Stimulated activated CD4-positive, alpha-beta T cell treated with anti-CD3 and anti-CD28 coated beads, Interleukin-4, amount 100 ng/mL, for 24 hours (primary cell): ENCODE measurements around the gene SOX13.
A peak's percentile ranks its signal among the peaks of the same experiment; 100 is the strongest.

Experiments used
- DNase-seq: peaks from one replicate; pipeline ENCODE4 v3.0.0-alpha.2; 2020

SOX13 gene

DNA sequence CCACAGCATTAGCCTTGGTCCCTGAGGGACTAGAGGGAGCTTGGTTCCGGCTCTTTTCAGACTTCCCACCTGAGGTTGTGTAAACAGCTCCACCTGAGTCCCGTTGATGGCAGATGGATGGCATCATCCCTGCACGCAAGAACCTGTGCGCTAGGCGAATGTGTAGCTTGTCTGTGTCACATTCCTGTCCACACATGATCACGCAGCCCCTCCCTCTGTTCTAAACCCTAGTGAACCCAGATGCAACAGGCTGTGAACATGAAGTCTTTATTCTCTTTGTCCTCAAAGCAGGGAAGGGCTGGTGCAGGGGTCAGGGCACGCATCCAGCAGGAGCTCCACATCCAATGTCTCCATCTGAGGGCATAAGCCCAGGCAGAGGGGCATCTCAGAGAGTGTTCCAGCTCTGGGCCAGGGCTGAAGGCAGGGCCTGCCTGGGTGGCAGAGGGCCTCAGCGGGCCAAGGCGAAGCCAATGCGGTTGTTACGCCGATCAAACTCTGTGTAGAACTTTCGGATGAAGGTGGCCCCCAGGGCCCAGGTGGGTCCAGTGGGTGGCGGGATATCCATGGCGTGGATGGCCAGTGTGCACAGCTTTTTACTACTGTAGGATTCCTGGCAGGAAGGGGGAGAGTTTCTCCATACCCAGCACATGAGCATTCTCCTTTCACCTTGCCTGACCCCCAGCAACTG, 81.8 kb downstream of the SOX13 start:
- no peak for DNase-seq

DNA sequence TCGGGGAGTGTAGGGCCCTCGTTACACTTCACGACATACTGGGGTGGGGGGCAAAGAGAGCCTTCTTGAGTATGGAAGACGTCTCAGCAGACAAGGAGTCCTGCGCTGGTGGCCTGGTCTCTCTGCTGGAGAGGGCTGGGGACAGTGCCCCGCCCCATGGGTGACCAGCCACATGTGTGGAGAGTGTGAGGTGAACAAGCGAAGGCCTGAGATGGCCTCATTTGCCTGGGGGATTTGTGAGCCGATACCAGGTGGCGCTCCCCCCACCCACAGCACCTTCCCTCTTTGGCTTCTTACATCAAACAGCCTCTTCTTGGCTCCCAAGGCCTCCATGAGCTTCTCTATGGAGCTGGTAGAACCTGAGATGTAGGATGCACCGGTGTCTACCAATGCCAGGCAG, 83.0 kb downstream of the SOX13 start:
- DNase-seq: no peak

DNA sequence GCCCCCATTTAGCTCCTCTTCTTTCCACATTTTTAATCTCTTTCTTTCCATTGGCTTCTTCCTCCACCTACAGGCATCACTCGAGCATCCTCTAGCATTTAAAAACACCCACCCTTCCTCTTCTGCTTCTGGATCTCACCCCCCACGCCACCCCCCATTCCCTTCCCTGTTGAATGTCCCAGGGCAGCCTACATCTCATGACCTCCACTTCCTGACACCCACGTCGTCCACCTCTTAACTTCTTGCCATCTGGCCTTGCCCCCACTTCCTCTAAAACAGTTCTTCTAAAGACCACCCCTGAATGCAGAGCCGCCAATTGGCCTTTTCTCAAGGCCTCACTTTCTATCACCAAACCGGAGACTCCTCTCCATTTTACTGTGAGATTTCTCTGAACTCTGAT, 85.0 kb downstream of the SOX13 start:
- DNase-seq: no peak

DNA sequence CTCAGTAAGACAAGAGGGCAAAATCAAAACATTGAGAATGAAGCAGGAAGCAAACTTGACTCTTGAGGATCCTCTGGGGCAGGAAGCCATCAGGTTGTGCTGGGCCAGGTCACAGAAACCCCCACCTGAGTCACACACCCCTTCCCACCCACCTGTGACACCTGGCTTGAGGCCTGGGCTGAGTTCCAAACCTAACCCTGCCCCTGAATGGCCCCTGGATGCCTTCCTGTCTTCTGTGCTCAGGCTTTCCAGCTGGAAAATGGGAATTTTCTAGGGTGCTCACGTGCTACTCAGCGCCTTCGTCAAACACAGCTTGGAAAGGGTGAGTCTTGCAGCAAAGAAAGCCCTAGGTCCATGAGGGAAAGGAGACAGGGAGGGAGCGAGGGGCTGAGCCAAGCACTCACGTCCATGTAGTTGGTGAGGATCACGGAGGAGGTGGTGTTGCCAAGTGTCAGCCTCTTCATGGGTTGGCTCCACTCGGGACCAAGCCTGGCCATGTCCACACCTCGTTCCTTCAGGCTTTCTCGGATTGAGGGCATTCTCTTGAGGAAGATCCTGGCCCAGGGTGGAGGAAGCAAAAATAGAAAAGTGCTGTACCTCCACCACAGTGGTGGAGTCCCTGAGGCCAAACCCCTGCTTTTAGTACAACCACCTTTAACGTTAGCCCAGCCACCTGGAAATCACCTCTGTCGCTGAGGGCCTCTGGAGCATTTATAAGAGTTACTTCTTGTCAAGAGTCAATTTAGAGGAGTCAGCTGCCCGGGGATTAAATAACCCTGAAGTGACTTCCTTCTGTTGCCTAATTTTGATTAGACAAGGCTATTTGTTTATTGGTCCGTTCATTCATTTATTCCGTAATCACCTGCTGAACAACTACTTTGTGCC, 88.9 kb downstream of the SOX13 start:
- no peak for DNase-seq

DNA sequence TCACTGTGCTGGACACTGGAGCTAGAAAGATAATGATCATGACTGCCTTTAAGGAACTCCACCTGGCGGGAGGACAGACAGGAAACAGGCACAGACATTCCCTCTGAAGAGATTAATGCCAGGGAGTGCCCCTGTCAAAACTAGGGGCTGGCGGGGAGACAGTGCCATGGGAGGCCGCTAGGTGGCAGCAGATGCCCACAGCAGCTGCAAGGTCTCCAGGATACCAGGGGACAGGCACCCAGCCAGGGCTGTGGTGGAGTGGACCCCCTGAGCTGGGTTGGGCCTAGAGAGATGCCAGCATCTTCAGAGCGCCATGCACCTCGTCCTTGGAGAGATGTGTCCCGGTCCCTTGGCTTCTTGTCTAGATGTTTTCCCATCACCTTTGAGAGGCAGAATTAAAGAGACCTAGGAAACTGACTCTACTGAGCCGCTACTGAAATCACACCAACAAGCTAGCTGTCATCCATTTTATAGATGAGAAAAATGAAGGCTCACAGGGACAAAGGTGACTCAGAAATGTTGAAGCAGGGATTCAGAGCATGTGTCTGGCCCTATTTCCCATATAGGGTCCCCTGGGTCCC, 89.7 kb downstream of the SOX13 start:
- DNase-seq: peak; percentile 83

DNA sequence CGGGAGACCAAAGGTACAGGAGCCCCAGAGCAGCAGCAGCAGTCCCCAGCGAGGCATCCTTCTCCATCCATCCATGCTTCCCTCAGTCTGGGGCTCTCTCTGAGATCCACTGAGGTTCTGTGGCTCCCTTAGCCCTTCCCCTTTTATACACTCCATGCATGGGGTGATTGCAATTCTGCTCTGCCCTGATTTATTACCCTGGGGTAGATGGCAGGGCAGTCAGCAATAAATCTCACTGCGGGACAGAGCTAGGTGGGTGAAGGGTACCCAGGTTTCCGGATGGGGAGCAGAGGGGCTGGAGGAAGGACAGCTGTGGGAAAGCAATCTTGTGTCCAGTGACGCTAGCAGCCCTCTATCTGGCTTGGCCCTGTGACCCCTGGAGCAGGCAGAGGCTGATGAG, 93.3 kb downstream of the SOX13 start, which contains the start of gene REN:
REN (minus strand) TSS at position 119 of the 400 bp plus-strand sequence; CDS start at position 75, 44 bp downstream.
- no peak for DNase-seq

DNA sequence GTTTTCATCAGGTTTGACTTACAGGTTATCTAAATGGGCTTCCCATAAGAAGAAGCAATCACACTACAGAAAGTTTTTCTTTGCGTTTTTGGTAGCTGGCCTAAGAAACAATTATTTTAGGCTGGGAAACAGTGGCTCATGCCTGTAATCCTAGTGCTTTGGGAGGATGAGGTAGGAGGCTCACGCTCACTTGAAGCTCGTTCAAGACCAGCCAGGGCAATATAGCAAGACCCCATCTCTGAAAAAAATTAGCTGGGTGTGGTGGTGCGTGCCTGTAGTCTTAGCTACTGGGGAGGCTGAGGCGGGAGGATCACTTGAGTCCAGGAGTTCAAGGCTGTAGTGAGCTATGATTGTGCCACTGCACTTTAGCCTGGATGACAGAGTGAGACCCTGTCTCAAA, 94.8 kb downstream of the SOX13 start:
- no peak for DNase-seq

DNA sequence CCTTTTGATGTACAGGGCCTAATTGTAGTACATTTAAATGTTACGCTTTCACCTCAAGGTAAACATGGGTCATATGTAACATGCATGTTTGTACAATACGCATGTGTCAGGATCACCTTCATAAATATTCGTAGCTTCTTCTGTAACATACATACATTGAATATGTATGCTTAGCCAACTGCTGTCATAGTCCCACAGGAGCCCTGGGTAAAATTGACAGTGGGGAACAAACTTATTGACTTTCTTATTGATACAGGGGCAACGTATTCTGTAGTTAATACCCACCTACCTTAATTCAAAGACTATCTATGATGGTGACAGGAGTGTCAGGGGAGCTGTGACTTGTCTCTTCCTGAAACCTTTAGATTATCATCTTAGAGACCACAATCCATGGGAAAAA, 96.9 kb downstream of the SOX13 start:
- no peak for DNase-seq

DNA sequence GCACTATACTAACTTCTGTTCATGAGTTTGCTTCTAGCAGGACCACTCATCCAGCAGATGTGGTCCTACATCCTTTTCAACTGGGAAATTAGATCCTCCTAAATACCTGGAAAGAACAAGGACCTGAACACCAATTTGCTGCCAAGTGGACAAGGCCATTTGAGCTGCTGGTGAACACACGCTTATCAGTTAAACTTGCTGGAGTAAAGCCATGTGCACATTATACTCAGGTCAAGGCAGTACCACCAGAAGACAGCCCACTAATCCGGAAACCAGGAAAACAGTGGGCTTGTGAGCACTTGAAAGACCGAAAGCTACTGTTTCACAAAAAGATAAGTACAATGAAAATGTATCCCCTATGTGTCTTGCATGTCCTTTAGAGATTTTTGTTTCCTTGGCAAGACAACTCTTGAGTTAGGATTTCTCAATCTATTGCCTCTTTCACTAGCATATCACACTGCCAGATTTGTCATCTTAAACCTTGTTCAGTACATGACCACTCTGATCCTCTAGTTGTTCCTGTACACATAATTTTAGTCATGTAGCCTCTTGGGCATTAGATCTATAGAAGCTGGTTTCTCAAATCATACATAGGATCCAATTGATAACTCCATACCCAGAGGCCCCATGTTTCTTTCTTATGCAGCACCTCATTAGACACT, 97.7 kb downstream of the SOX13 start:
- DNase-seq: no peak

DNA sequence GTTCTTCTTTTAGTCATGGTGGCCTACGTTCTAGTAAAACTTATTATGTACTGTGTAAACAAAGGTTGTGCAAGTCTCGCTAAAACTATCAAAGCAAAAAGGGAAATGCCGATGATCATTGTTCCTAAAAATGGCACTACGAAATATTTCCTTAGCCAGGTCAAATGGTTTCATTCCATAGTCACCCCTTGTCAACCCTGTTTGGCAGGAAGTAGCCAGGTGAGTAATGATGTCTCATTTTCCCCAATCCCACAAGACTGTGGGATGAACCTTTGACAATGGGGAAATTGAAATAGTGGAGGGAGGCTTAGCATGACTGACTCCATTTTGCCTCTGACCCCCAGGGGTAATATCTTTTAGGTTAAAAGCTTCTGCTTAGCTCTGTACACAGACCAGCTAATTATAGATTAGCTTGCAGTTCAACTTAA, 98.8 kb downstream of the SOX13 start:
- no peak for DNase-seq

DNA sequence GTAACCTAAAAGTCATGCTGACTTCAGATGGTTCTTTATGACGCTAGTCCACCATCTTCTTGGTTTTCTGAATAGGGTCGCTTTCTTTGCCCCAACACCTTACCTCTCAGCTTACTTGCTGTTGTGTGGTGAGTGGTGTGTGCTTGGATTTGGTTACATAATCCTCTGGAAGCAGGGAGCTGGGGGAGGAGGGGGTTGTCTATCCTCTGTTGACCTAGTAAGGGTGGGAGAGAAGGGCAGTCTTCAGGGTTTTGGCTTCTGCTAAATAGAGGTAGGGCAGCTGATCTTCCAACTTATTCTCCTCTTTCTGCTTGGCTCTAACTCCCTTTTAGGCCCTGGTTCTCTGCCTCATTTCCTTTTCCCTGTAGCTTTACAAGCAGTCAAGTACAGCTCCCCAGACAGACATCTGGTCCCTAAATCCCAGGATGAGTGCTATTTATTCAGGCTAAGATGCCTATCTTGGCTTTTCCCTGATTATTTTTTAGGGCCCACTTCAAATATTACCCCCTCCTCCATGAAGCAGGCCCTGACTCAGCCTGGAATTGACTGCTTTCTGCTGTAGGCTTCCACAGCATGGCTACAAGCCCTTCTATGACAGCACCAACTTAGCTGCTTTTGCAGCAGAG, 99.6 kb downstream of the SOX13 start:
- DNase-seq: no peak

DNA sequence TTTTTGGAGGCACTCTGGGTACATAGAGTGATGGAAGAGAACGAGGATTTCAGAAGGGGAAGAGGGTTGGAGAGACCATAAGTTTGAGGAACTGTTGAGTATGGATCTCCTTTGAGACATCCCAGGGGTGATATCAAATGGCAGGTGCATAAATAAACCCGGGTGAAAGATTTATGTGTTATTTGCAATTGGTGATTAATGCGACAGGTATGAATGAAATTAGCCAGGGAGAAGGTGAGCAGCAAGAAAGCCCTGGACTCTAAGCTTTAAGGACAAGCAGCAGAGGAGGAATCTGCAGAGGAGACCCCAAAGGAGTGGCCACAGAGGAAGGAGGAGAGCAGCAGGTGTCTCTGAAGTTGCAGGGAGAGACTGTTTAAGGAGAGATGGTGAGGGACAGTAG, 102.0 kb downstream of the SOX13 start:
- no peak for DNase-seq

DNA sequence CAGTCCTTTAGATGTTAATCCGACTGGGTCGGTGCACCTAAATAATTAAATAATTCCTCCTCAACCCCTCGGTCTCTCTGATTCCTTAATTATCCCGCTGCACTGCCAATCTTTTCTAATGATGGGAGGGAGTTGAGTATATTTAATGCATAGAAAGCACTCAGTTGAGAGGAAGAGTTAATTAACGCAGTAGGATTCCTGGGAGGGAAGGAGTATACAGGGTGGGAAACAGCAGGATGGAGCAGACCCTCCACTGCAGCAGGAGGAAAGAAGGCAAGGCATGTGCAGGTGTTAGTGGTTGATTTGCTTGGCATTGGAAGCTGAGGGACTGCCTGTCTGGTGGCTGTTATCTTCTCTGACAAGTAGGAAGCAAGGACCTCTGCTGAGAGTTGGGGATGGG, 103.1 kb downstream of the SOX13 start:
- no peak for DNase-seq

DNA sequence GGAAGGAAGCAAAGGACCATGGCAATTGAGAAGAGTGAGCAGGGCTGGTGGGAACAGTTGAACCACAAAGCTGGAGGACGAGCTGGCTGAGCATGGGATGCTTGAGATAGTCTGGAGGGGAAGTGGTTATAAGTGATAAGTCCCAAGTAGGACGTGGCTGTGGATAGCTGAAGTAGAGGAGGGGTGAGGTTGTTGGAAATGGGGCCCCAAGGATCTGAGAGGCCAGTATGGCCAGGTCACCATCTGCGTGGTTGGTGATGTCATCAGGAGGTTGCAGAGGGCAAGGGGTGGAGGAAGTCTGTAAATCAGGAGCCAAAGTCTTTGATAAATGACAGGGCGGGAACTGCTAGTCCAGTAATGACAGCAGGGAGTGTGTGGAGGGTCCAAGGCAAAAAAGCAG, 104.2 kb downstream of the SOX13 start:
- DNase-seq: no peak
